Amygdala (tissue), 56 donors: Measurements from ENCODE around the gene IDI2.
"Not testable (repeated sequence)": the region's sequence is repeated elsewhere in the genome, so short reads cannot be mapped to it uniquely, and the experiment has no call there.

Experiments
- DNase-seq, 56 donors: peaks; one replicate each; lab custom pipeline; 2025; lab: John Stamatoyannopoulos, UW

The IDI2 gene

GRCh38 chr10:1025683-1026082 lies at the start of gene IDI2:
IDI2 (minus strand) TSS chr10:1025859; CDS start chr10:1024723, 1,136 bp downstream.
- DNase-seq: no peak

- no peak for DNase-seq
Measured at GRCh38 chr10:1074748-1075308, 49.2 kb upstream of the IDI2 start.

- DNase-seq: no peak
Measured at GRCh38 chr10:1074052-1074747, 48.5 kb upstream of the IDI2 start.

GRCh38 chr10:1070919-1071318 lies 45.3 kb upstream of the IDI2 start:
- no peak for DNase-seq

GRCh38 chr10:1068380-1069361 lies 43.0 kb upstream of the IDI2 start:
- DNase-seq: no peak

GRCh38 chr10:1066734-1067133 lies 41.1 kb upstream of the IDI2 start:
- not testable (repeated sequence) for DNase-seq

GRCh38 chr10:1064964-1065247 lies 39.2 kb upstream of the IDI2 start:
- DNase-seq: no peak

- no peak for DNase-seq
Measured at GRCh38 chr10:1063232-1063865, 37.7 kb upstream of the IDI2 start.

- no peak for DNase-seq
Measured at GRCh38 chr10:1061930-1062774, 36.5 kb upstream of the IDI2 start.

- DNase-seq: no peak
Measured at GRCh38 chr10:1059902-1060301, 34.2 kb upstream of the IDI2 start.

GRCh38 chr10:1058017-1058416 lies 32.4 kb upstream of the IDI2 start:
- no peak for DNase-seq

- no peak for DNase-seq
Measured at GRCh38 chr10:1057106-1057657, 31.5 kb upstream of the IDI2 start.

GRCh38 chr10:1056326-1057105 lies 30.9 kb upstream of the IDI2 start, which contains the start of gene WDR37:
WDR37 (plus strand) TSS chr10:1056385; CDS start chr10:1072156, 15,771 bp downstream.
- peak in 55 of 56 donors; percentile 34 to 91 (median 76) for DNase-seq

GRCh38 chr10:1054684-1055083 lies 29.0 kb upstream of the IDI2 start:
- DNase-seq: no peak

GRCh38 chr10:1050554-1050953 lies 24.9 kb upstream of the IDI2 start:
- DNase-seq: no peak

GRCh38 chr10:1050145-1050544 lies 24.5 kb upstream of the IDI2 start:
- DNase-seq: peak in 1 of 56 donors; percentile 11

- no peak for DNase-seq
Measured at GRCh38 chr10:1049425-1049958, 23.8 kb upstream of the IDI2 start.

GRCh38 chr10:1048732-1049424 lies 23.2 kb upstream of the IDI2 start, which contains the start of gene IDI1:
IDI1 (minus strand) TSS chr10:1049119; CDS start chr10:1049003, 116 bp downstream.
- DNase-seq: peak; percentile 81 to 100 (median 98)
